OCI-LY3 (cell line): ENCODE results near the gene SIT1.

Experiments
- EZH2phosphoT487 ChIP-seq: fragments of 200-600 bp; shearing (Covaris generic); IDR thresholded peaks from 2 replicates; pipeline ENCODE4 v1.6.1; 2018; ENCODE audit warnings: antibody characterized with exemption, mixed run types, low read depth
- TF ChIP-seq, protein P1 (sequence below): fragments of 200-600, 300-600 bp; sonication (generic); IDR thresholded peaks from 2 replicates; pipeline ENCODE4 v1.5.1; 2014; ENCODE audit warnings: antibody characterized with exemption, low read length, low read depth

- TF ChIP-seq, protein P1, sequence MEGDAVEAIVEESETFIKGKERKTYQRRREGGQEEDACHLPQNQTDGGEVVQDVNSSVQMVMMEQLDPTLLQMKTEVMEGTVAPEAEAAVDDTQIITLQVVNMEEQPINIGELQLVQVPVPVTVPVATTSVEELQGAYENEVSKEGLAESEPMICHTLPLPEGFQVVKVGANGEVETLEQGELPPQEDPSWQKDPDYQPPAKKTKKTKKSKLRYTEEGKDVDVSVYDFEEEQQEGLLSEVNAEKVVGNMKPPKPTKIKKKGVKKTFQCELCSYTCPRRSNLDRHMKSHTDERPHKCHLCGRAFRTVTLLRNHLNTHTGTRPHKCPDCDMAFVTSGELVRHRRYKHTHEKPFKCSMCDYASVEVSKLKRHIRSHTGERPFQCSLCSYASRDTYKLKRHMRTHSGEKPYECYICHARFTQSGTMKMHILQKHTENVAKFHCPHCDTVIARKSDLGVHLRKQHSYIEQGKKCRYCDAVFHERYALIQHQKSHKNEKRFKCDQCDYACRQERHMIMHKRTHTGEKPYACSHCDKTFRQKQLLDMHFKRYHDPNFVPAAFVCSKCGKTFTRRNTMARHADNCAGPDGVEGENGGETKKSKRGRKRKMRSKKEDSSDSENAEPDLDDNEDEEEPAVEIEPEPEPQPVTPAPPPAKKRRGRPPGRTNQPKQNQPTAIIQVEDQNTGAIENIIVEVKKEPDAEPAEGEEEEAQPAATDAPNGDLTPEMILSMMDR = no peak
- no peak for TF ChIP-seq EZH2phosphoT487
These were observed 25.1 kb upstream of the SIT1 start for GRCh38 chr9:35675732-35676392.
